Left lung (tissue), 10 donors: ENCODE results near the gene EPHB1. TPM values are rescaled to one million over a fixed set of nuclear protein-coding genes. Genes with fewer than 3 reads are reported as not detected.

ENCODE experiments used
- ATAC-seq: fragments of 200-7000 bp; cut with Tn5 transposase; one replicate; pipeline ENCODE4 v1.9.1; 2020; ENCODE audit warnings: moderate library complexity
- DNase-seq, 4 donors: peaks; one replicate each; pipeline ENCODE4 v3.0.0-alpha.2; 2013 to 2020
- H3K27ac ChIP-seq, 2 donors: fragments of 200-600 bp; sonication (generic) in 1 of 2; one replicate each; pipeline versions ENCODE4 v1.5.0 to v1.8.0; 2020 to 2021
- H3K27me3 ChIP-seq, 2 donors: fragments of 200-600 bp; sonication (generic) in 1 of 2; one replicate each; pipeline versions ENCODE4 v1.5.0 to v1.8.0; 2020 to 2021
- H3K36me3 ChIP-seq, 2 donors: fragments of 200-600 bp; sonication (generic) in 1 of 2; one replicate each; pipeline versions ENCODE4 v1.5.0 to v1.8.0; 2020 to 2021
- H3K4me1 ChIP-seq, 2 donors: fragments of 200-600 bp; one replicate each; pipeline ENCODE4 v1.8.0; 2021
- H3K4me3 ChIP-seq, 2 donors: fragments of 200-600 bp; sonication (generic) in 1 of 2; one replicate each; pipeline versions ENCODE4 v1.5.0 to v1.8.0; 2020 to 2021; ENCODE audit warnings: mild to moderate bottlenecking in 1 of 2
- H3K9me3 ChIP-seq, 2 donors: fragments of 200-600 bp; sonication (generic) in 1 of 2; one replicate each; pipeline versions ENCODE4 v1.5.0 to v1.8.0; 2020 to 2021
- intact Hi-C, 2 donors: fragments of 100-400 bp; cut with DNase I; formaldehyde crosslinking; loops; one replicate each; pipeline versions ENCODE4 v1.11.2 to v1.14.2; 2022
- polyA plus RNA-seq, 6 donors: library from polyadenylated mRNA; unstranded; fragments of 120-200 nt; gene quantifications; one replicate each; pipeline ENCODE4 v1.2.1, GENCODE V29; 2013; ENCODE audit not compliant: insufficient read length in 6 of 6
- total RNA-seq, 2 donors: library from RNA; stranded (reverse); fragmentation: NEBNext Ultra II Directional; extraction: Animal tissue kit (Norgen Biotek cat#: 25700); gene quantifications; one replicate each; pipeline ENCODE4 v1.2.1, GENCODE V29; 2021
- TF ChIP-seq, protein P1 (sequence below), 2 donors: fragments of 200-600 bp; sonication (generic) in 1 of 2; IDR thresholded peaks; one replicate each; pipeline versions ENCODE4 v1.5.0 to v1.8.0; 2021; ENCODE audit warnings: antibody characterized with exemption in 2 of 2
- donor health status: DM: no; HTN: yes; CAD: no.
- donor health status: DM: no; HTN: no; CAD: no.

EPHB1 gene
- total and polyA plus RNA-seq, 8 donors, result 1.1 to 4.3 (median 2.7) TPM

DNA sequence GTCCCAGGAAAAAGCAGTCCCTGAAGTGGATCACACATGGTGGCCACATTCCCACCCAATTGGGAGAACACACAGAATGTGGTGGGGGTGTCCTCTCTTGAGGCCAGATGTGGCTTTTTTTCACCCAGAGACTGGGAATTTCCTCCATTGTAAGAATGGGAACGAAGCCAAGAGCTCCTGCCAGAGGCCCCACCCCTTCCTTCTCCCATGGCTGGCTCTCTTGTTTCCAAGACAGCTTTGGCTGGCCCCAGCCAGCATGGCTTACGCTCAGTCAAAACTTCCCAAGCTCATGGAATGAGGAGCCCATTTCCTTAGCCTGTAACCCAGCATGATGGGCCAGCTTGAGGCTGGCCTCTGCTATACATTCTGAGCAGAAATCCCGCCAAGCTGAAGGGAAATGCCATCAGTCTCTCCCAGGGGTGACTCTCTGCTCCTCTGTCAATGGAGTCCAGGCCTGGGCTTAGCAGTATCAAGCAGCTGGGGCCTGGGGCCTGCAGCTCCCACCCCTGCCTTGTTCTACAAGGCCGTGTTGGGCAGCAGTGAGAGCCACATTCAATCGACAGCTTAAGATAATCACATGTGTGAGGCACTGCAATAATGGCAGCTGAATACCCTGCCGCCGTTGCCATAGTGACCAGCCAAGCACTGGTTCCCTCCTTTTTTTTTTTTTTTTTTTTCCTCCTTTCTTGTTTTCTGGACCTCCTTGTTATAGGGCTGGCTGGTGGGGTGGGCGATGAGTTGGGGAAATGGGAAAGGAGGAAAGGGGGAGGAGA lies 142.4 kb downstream of the EPHB1 start:
- TF ChIP-seq, protein P1, sequence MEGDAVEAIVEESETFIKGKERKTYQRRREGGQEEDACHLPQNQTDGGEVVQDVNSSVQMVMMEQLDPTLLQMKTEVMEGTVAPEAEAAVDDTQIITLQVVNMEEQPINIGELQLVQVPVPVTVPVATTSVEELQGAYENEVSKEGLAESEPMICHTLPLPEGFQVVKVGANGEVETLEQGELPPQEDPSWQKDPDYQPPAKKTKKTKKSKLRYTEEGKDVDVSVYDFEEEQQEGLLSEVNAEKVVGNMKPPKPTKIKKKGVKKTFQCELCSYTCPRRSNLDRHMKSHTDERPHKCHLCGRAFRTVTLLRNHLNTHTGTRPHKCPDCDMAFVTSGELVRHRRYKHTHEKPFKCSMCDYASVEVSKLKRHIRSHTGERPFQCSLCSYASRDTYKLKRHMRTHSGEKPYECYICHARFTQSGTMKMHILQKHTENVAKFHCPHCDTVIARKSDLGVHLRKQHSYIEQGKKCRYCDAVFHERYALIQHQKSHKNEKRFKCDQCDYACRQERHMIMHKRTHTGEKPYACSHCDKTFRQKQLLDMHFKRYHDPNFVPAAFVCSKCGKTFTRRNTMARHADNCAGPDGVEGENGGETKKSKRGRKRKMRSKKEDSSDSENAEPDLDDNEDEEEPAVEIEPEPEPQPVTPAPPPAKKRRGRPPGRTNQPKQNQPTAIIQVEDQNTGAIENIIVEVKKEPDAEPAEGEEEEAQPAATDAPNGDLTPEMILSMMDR (IDR thresholded peaks at IDR 0.05), result no peak
- no peaks in the 10 kb centered on the region for H3K9me3 ChIP-seq
- H3K27ac ChIP-seq, result no peak overlapping the region
- no peak for ATAC-seq
- DNase-seq, result peak in 1 of 4 donors; percentile 6
- intact Hi-C loops, result no loop called here
- H3K4me1 ChIP-seq, result no peaks in the 10 kb centered on the region
- no peaks in the 10 kb centered on the region for H3K36me3 ChIP-seq
- H3K27me3 ChIP-seq, result no peaks in the 10 kb centered on the region
- H3K4me3 ChIP-seq, result no peak overlapping the region

GRCh38 chr3:134938029-134938525 lies 143.0 kb downstream of the EPHB1 start:
- ATAC-seq, result no peak

DNA sequence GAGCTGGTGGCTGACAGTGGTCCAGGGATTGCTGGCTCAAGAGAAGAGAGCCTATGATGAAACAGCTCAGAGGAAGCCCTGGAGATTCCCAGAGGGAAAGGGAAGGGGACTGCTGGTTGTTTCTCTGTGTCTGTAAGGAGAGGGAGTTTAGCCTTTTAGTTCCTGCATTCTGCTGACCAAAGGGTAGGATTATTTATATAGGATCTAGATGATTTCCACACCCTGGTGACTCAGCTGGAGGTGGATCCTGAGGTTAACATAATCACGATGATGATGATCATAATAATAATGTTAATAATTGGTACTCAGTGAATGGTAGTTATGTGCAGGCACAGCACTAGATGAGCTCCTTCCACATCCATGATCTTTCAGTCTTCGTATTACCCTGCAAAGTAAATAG lies 144.9 kb downstream of the EPHB1 start:
- no peak overlapping the region for H3K27ac ChIP-seq
- TF ChIP-seq, protein P1 (IDR thresholded peaks at IDR 0.05), result no peak
- no peaks in the 10 kb centered on the region for H3K4me1 ChIP-seq
- no peak for ATAC-seq
- H3K27me3 ChIP-seq, result no peaks in the 10 kb centered on the region
- H3K4me3 ChIP-seq, result no peak overlapping the region
- H3K36me3 ChIP-seq, result no peaks in the 10 kb centered on the region
- intact Hi-C loops, result no loop called here
- no peak for DNase-seq
- H3K9me3 ChIP-seq, result no peaks in the 10 kb centered on the region

More at GRCh38 chr3:134938029-134938525, 143.0 kb downstream of the EPHB1 start:
- DNase-seq, result no peak
- Histone ChIP-seq H3K36me3 (no peaks in the 10 kb centered on the region), H3K4me3 (no peak overlapping the region), H3K9me3 (no peaks in the 10 kb centered on the region), H3K4me1 (no peaks in the 10 kb centered on the region), H3K27me3 (no peaks in the 10 kb centered on the region), H3K27ac (no peak overlapping the region)
- TF ChIP-seq, protein P1 (IDR thresholded peaks at IDR 0.05), result no peak
- intact Hi-C loops, result no loop called here

DNA sequence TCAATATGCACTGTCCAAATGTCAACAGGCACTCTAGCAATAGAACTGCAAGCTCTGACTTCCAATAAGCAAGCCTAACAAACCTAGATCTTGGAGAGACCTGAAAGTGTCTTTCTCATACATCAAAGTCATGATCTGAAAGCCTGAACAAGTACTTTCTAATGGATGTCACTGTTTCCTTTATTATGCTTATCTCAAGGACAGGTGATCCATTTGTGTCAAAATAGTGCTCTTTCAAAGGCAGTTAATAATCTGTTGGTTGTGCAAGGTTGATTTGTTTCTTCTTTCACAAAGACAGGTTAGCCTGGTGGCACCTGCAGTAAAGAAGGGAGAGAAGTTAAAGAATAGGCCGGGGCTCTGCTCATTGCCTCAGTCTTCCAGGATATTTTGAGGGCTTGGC lies 146.8 kb downstream of the EPHB1 start:
- H3K27me3 ChIP-seq, result no peaks in the 10 kb centered on the region
- DNase-seq (no peak), ATAC-seq (no peak)
- no peaks in the 10 kb centered on the region for H3K36me3 ChIP-seq
- TF ChIP-seq, protein P1 (IDR thresholded peaks at IDR 0.05), result no peak
- no peak overlapping the region for H3K27ac ChIP-seq
- H3K4me3 ChIP-seq, result no peak overlapping the region
- no peaks in the 10 kb centered on the region for H3K9me3 ChIP-seq
- H3K4me1 ChIP-seq, result no peaks in the 10 kb centered on the region
- intact Hi-C loops, result no loop called here

DNA sequence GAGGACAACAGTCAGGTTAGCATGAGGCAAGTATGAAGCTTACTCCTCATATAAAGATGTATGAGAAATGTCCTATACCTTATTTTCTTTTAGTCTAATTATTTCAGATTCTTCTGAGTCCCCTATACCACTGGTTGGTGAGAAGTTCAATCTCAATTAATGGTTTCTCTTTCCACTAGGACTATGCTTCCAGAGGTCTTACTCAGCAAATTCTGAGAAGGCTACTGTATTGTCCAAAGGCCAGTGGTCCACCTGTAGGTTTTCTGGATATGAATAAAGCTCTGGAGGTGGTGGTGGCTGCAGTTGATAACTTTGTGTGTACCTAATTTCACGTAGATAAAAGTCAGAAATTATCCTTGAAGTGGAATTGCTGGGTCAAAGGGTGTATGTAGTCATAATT lies 149.4 kb downstream of the EPHB1 start:
- no peaks in the 10 kb centered on the region for H3K27me3 ChIP-seq

More for the DNA sequence above, 149.4 kb downstream of the EPHB1 start:
- H3K27ac ChIP-seq, result no peak overlapping the region
- no peak for ATAC-seq
- TF ChIP-seq, protein P1 (IDR thresholded peaks at IDR 0.05), result no peak
- intact Hi-C loops, result no loop called here
- no peaks in the 10 kb centered on the region for H3K4me1 ChIP-seq
- H3K4me3 ChIP-seq, result no peak overlapping the region
- DNase-seq, result no peak
- H3K36me3 ChIP-seq, result no peaks in the 10 kb centered on the region
- H3K9me3 ChIP-seq, result no peaks in the 10 kb centered on the region
